ENCODE measurements around the gene TEKT1. TPM values are rescaled to one million over a fixed set of nuclear protein-coding genes. Genes with fewer than 3 reads are reported as not detected.

The TEKT1 gene
- total RNA-seq, 1 experiment from 2014 or later: not detected

GRCh38 chr17:6789146-6789545, 42.4 kb downstream of the TEKT1 start:
- BruUV-seq (replicated peaks): no TSS peak
- intact Hi-C loops (cut with micrococcal nuclease; ENCODE audit: unreplicated experiment): no loop called here

DNA sequence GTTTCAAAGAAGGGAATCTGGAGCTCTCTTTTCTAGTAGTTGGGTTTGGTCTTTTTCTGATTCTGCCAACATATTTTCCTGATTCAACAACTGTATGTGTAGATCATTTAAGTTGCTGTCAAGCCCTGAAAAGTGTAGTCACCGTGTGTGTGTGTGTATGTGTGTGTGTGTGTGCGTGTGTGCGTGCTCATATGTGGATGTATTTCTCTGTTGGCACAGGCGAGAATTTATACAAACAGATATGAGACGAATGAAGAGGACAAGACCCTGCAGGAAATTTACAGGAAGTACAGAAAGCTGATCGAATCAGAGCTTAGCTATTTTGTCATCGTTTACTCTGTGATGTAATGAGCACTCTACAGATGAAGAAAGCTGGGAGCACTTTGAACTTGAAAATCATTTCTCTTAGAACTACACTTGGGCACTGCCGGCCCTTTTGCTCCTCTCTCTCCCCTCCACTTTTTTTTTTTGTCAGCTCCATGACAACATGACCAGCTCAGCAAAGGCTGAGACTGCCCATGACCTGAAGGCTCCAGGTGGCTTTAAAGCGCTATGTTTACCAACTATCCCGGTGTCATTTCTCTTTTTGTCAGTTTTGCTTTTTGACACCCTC, 44.3 kb downstream of the TEKT1 start:
- ATAC-seq: no peak
- CTCF ChIA-PET: interaction anchor here (0.6 kb wide), 1 partner anchor 43 kb away, joined by 3 read pairs; no protein-coding TSS in a partner anchor
- H3K27me3 ChIP-seq (ENCODE audit: control insufficient read depth, insufficient read depth, low read length): peaks cover 9% of the 10 kb centered on the region
- POLR2A ChIA-PET: interaction anchor here (0.6 to 0.7 kb wide), 2 partner anchors 15 to 204 kb away, joined by 3 to 7 read pairs; no protein-coding TSS in a partner anchor
- intact Hi-C loops (cut with micrococcal nuclease; ENCODE audit: unreplicated experiment) (no loop called here), in situ Hi-C loops (cut with HindIII; ENCODE audit: low pct_unique_long_range_greater_than_20kb, low sequenced_read_pairs) (no loop called here)
- no peak for DNase-seq (ENCODE audit: low read depth, low spot score)
- BruUV-seq (replicated peaks): no TSS peak
- no peaks in the 10 kb centered on the region for H3K36me3 ChIP-seq (ENCODE audit: control insufficient read depth, insufficient read depth, low read length)
- no peak overlapping the region for H3K4me3 ChIP-seq (ENCODE audit: low read depth in 2 of 2, low read length in 2 of 2)
- H3K4me1 ChIP-seq (ENCODE audit: control insufficient read depth, insufficient read depth, low read length): no peaks in the 10 kb centered on the region
- TF ChIP-seq POLR2AphosphoS5 (IDR thresholded peaks at IDR 0.05; ENCODE audit: low read depth, low read length) (no peak), SIN3A (IDR thresholded peaks at IDR 0.05; ENCODE audit: borderline replicate concordance, insufficient read depth, low read depth, low read length) (no peak), TCF7L2 (IDR thresholded peaks at IDR 0.05; ENCODE audit: low read depth, low read length) (no peak), CTCF (IDR thresholded peaks at IDR 0.05) (no peak)
- TF ChIP-seq, protein P1, sequence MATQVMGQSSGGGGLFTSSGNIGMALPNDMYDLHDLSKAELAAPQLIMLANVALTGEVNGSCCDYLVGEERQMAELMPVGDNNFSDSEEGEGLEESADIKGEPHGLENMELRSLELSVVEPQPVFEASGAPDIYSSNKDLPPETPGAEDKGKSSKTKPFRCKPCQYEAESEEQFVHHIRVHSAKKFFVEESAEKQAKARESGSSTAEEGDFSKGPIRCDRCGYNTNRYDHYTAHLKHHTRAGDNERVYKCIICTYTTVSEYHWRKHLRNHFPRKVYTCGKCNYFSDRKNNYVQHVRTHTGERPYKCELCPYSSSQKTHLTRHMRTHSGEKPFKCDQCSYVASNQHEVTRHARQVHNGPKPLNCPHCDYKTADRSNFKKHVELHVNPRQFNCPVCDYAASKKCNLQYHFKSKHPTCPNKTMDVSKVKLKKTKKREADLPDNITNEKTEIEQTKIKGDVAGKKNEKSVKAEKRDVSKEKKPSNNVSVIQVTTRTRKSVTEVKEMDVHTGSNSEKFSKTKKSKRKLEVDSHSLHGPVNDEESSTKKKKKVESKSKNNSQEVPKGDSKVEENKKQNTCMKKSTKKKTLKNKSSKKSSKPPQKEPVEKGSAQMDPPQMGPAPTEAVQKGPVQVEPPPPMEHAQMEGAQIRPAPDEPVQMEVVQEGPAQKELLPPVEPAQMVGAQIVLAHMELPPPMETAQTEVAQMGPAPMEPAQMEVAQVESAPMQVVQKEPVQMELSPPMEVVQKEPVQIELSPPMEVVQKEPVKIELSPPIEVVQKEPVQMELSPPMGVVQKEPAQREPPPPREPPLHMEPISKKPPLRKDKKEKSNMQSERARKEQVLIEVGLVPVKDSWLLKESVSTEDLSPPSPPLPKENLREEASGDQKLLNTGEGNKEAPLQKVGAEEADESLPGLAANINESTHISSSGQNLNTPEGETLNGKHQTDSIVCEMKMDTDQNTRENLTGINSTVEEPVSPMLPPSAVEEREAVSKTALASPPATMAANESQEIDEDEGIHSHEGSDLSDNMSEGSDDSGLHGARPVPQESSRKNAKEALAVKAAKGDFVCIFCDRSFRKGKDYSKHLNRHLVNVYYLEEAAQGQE (IDR thresholded peaks at IDR 0.05; ENCODE audit: insufficient read depth in 1 of 2, low read depth in 2 of 2, low read length in 1 of 2): no peak
- H3K9me3 ChIP-seq (ENCODE audit: control insufficient read depth, insufficient read depth, low read depth, low read length): no peaks in the 10 kb centered on the region
- H3K27ac ChIP-seq (ENCODE audit: low read length): no peak overlapping the region

More at GRCh38 chr17:6789146-6789545, 42.4 kb downstream of the TEKT1 start:
- POLR2A ChIA-PET: no interaction called here
- no peak overlapping the region for H3K4me3 ChIP-seq (ENCODE audit: low read depth in 2 of 2, low read length in 2 of 2)
- no peak overlapping the region for H3K27ac ChIP-seq (ENCODE audit: low read length)
- TF ChIP-seq, protein P1 (IDR thresholded peaks at IDR 0.05; ENCODE audit: insufficient read depth in 1 of 2, low read depth in 2 of 2, low read length in 1 of 2): no peak
- no peak for TF ChIP-seq POLR2AphosphoS5 (IDR thresholded peaks at IDR 0.05; ENCODE audit: low read depth, low read length)
- TF ChIP-seq TCF7L2 (IDR thresholded peaks at IDR 0.05; ENCODE audit: low read depth, low read length): no peak
- no peak for TF ChIP-seq SIN3A (IDR thresholded peaks at IDR 0.05; ENCODE audit: borderline replicate concordance, insufficient read depth, low read depth, low read length)
- TF ChIP-seq CTCF (IDR thresholded peaks at IDR 0.05): no peak
- H3K36me3 ChIP-seq (ENCODE audit: control insufficient read depth, insufficient read depth, low read length): no peaks in the 10 kb centered on the region
- CTCF ChIA-PET: interaction anchor here (0.6 kb wide), 1 partner anchor 68 kb away, joined by 4 read pairs; no protein-coding TSS in a partner anchor
- in situ Hi-C loops (cut with HindIII; ENCODE audit: low pct_unique_long_range_greater_than_20kb, low sequenced_read_pairs): no loop called here
- H3K9me3 ChIP-seq (ENCODE audit: control insufficient read depth, insufficient read depth, low read depth, low read length): no peaks in the 10 kb centered on the region
- DNase-seq (ENCODE audit: low read depth, low spot score) (no peak), ATAC-seq (no peak)
- no peaks in the 10 kb centered on the region for H3K4me1 ChIP-seq (ENCODE audit: control insufficient read depth, insufficient read depth, low read length)
- peaks cover 8% of the 10 kb centered on the region for H3K27me3 ChIP-seq (ENCODE audit: control insufficient read depth, insufficient read depth, low read length)
